D721Med (cell line): ENCODE measurements around the gene LAMB1.

Source experiments
- DNase-seq: peaks from one replicate; pipeline ENCODE4 v3.0.0; 2011; ENCODE audit warnings: low spot score; ENCODE audit not compliant: insufficient read length
- FAIRE-seq: peaks from 2 replicates; lab custom pipeline; 2011; peaks lifted over from hg19 to GRCh38; lab: Jason Lieb, UNC
- TF ChIP-seq, protein P1 (sequence below): IDR thresholded peaks from 2 replicates; pipeline ENCODE4 v1.5.1; 2012; ENCODE audit warnings: mild to moderate bottlenecking, control low read depth; ENCODE audit not compliant: insufficient read depth; ENCODE audit errors: missing control alignments

The LAMB1 gene

DNA sequence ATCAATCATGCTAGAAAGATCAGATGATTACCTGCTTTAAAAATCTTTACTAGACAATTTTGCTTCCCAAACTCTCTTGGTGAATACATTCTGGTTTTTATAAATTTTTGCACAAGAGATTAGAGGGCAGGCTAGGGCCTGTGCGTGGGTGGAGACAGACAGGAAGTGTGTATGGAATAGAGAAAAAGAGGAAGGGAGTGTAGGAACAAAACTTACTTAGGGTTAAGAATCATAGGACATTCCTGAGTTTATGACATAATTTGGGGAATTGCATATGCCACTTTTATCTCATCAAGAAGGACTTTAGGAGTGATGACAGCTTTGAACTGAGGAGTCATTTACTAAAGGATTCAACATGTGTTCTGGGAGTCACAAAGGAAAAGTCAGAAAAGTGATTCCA, 31.3 kb downstream of the LAMB1 start:
- TF ChIP-seq, protein P1, sequence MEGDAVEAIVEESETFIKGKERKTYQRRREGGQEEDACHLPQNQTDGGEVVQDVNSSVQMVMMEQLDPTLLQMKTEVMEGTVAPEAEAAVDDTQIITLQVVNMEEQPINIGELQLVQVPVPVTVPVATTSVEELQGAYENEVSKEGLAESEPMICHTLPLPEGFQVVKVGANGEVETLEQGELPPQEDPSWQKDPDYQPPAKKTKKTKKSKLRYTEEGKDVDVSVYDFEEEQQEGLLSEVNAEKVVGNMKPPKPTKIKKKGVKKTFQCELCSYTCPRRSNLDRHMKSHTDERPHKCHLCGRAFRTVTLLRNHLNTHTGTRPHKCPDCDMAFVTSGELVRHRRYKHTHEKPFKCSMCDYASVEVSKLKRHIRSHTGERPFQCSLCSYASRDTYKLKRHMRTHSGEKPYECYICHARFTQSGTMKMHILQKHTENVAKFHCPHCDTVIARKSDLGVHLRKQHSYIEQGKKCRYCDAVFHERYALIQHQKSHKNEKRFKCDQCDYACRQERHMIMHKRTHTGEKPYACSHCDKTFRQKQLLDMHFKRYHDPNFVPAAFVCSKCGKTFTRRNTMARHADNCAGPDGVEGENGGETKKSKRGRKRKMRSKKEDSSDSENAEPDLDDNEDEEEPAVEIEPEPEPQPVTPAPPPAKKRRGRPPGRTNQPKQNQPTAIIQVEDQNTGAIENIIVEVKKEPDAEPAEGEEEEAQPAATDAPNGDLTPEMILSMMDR: no peak
- no peak for FAIRE-seq
- no peak for DNase-seq

DNA sequence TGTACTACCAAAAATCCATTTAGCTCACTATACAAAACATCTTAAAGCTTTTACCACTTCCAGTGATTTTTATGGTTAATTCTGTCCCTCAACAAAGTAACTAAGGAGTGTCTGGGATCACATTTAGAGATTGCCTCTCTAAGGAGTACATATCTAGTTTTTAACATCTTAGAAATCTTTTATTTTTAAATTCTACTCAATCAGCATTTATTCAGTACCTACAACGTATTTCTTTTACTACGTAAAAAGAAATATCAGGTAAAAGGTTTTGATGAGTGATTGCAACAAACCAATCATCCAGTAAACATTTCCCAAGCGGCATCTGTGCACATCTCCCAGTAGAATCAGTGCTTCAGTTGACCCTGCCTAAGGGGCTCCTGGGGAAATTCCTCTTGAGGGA, 31.9 kb downstream of the LAMB1 start:
- TF ChIP-seq, protein P1: no peak
- DNase-seq: no peak
- FAIRE-seq: no peak

DNA sequence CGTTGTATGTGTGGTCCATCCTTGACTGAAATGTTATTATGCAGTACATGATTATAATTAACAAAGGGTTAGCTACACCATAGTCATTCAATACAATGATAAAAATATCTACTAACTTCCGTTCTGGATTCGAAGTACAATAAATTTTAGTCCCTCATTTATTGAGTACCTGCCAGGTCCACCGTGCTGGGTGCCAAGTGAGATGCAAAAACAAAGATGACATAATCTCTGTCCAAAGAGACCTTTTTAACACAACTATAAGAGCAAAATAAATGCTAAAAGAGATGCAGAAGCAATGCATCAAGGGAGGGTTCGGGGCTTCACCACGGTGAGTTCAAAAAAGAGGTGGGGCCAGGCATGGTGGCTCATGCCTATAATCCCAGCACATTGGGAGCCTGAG, 33.1 kb downstream of the LAMB1 start:
- FAIRE-seq (no peak), DNase-seq (no peak)
- TF ChIP-seq, protein P1: no peak

DNA sequence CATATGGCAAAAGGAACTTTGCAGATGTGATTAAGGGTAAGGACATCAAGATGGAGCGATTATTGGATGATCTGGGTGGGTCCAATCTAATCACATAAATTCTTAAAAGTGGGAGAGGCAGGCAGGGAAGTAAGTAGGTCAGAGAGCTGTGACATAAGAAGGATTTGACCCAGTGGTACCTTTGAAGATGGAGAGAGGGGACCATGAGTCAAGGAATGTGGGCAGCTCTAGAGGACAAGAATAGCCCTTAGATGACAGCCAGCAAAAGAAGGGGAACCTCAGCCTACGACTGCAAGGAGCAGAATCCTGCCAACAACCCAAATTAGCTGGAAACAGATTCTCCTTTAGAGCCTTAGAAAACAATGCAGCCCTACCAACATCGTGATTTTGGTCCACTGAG, 34.5 kb downstream of the LAMB1 start:
- TF ChIP-seq, protein P1: no peak
- FAIRE-seq: no peak

DNA sequence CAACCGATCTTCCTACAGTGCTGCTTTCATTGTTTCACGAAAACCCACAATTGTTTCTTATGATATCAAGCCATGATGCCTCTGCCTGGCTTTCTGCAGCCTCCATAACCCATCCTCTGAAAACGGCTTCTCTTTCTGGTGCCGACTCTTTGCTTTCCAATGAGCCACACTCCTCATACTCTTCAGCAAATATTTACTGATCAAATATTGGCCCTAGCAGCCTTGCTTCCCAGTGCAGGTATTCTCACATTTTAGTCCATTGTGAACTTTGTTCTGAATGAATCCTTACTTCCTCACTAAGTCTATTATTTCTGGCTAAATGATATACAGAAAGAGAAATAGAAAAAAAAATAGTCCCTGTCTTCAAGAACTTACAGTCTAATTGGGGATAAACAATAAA, 35.5 kb downstream of the LAMB1 start:
- FAIRE-seq (no peak), DNase-seq (no peak)
- TF ChIP-seq, protein P1: no peak

More for the DNA sequence above, 34.5 kb downstream of the LAMB1 start:
- no peak for DNase-seq

DNA sequence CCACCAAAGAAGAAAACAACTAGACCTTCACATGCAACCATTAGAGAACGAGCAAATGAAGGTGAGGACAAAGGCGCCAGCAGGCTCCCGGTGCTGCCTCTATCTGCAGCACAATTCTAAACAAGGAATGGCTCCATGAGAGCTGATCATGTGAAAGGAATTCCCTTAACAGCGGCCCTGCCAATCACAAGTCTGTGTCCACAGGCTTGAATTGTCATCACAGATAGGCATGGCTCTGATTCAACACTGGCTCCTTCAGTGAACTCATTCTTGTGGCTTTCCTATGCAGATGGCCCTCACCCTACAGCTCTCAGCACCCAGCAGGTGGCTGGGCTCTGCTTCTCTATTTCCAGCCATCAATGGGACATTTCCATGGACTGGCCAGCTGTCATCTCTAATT, 36.2 kb downstream of the LAMB1 start:
- no peak for DNase-seq
- TF ChIP-seq, protein P1: no peak
- FAIRE-seq: no peak

DNA sequence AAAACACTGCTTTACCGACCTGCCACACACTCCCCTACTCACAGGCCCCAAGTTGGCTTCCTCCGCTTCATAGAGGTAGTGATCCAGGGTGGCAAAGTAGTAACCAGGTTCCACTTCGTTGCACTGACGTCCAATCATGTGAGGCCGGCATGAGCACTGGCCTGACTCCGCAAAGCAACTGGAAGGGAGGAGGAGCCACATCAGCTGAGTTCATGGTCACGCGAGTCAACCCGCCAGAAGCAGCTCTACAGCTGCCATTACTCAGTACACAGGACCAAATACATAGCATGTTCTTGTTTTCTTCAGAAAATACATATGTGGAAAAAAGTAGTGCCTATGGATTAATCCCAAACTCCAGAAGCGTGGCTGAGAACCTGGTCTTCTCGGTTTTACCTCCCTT, 38.5 kb downstream of the LAMB1 start:
- no peak for FAIRE-seq
- DNase-seq: no peak
- TF ChIP-seq, protein P1: no peak
